HG03064 (cell line): ENCODE results near the gene WWOX.

ENCODE experiments used
- ATAC-seq: cut with Tn5 transposase; IDR thresholded peaks from one replicate; pipeline ENCODE4 v1.9.1; 2021; ENCODE audit warnings: low read depth; ENCODE audit not compliant: unreplicated experiment

Gene WWOX

GRCh38 chr16:78189121-78189520 is 89.7 kb downstream of the WWOX start:
- ATAC-seq: no peak

GRCh38 chr16:78192734-78193488 is 93.5 kb downstream of the WWOX start:
- ATAC-seq: no peak

- ATAC-seq: no peak
Measured at GRCh38 chr16:78194948-78195347, 95.5 kb downstream of the WWOX start.

GRCh38 chr16:78195797-78196196 is 96.3 kb downstream of the WWOX start:
- ATAC-seq: no peak

GRCh38 chr16:78196502-78196901 is 97.0 kb downstream of the WWOX start:
- no peak for ATAC-seq

GRCh38 chr16:78198288-78198687 is 98.8 kb downstream of the WWOX start:
- no peak for ATAC-seq

GRCh38 chr16:78199325-78200022 is 100.0 kb downstream of the WWOX start:
- ATAC-seq: no peak

- ATAC-seq: no peak
Measured at GRCh38 chr16:78200023-78200389, 100.6 kb downstream of the WWOX start.

- no peak for ATAC-seq
Measured at GRCh38 chr16:78200623-78201096, 101.2 kb downstream of the WWOX start.

- no peak for ATAC-seq
Measured at GRCh38 chr16:78205506-78205905, 106.1 kb downstream of the WWOX start.

- ATAC-seq: no peak
Measured at GRCh38 chr16:78206623-78207223, 107.3 kb downstream of the WWOX start.

- no peak for ATAC-seq
Measured at GRCh38 chr16:78209951-78210661, 110.7 kb downstream of the WWOX start.

- no peak for ATAC-seq
Measured at GRCh38 chr16:78211020-78211599, 111.7 kb downstream of the WWOX start.

GRCh38 chr16:78211946-78212345 is 112.5 kb downstream of the WWOX start:
- no peak for ATAC-seq

- ATAC-seq: no peak
Measured at GRCh38 chr16:78212674-78213073, 113.2 kb downstream of the WWOX start.

- no peak for ATAC-seq
Measured at GRCh38 chr16:78213751-78214150, 114.3 kb downstream of the WWOX start.

- ATAC-seq: no peak
Measured at GRCh38 chr16:78215222-78215621, 115.8 kb downstream of the WWOX start.

GRCh38 chr16:78216166-78216745 is 116.8 kb downstream of the WWOX start:
- ATAC-seq: no peak

GRCh38 chr16:78217276-78217675 is 117.8 kb downstream of the WWOX start:
- no peak for ATAC-seq

GRCh38 chr16:78218279-78218678 is 118.8 kb downstream of the WWOX start:
- no peak for ATAC-seq
